Caco-2 (cell line): ENCODE measurements around the gene CNOT2. TPM values are rescaled to one million over a fixed set of nuclear protein-coding genes. Genes with fewer than 3 reads are reported as not detected.

Experiments
- BruUV-seq: library from RNA; stranded (reverse); fragments of 400-500 nt; replicated peaks from 2 replicates; lab custom pipeline; 2021; lab: Mats Ljungman, UMichigan
- CTCF ChIA-PET: fragments of 300-600 bp; sonication (Branson Sonifier 250); formaldehyde crosslinking; loops from one replicate; lab custom pipeline; 2022; ENCODE audit warnings: antibody characterized with exemption; lab: Charles Lee
- POLR2A ChIA-PET: fragments of 300-600 bp; sonication (Branson Sonifier 250); formaldehyde crosslinking; loops from one replicate; lab custom pipeline; 2022; ENCODE audit warnings: antibody characterized with exemption; lab: Charles Lee
- DNase-seq, 2 experiments: peaks; one replicate each; pipeline versions ENCODE4 v3.0.0 to v3.0.0-alpha.2; 2020 to 2022
- H3K27me3 ChIP-seq: replicated peaks from 2 replicates; pipeline ENCODE4 v1.6.0; 2011; ENCODE audit warnings: low read length; ENCODE audit not compliant: control insufficient read depth, insufficient read depth
- H3K36me3 ChIP-seq: 2 replicates; pipeline ENCODE4 v1.5.1; 2011; ENCODE audit warnings: low read length; ENCODE audit not compliant: control insufficient read depth, insufficient read depth
- H3K4me1 ChIP-seq: fragments of 250-450 bp; sonication (Bioruptor Pico); 2 replicates; pipeline ENCODE4 v1.5.1; 2020; ENCODE audit warnings: mild to moderate bottlenecking
- H3K4me3 ChIP-seq: 2 replicates; pipeline ENCODE4 v1.5.1; 2011; ENCODE audit warnings: low read depth, mild to moderate bottlenecking, control low read depth, low read length
- H3K9me3 ChIP-seq: fragments of 250-450 bp; sonication (Bioruptor Pico); 2 replicates; pipeline ENCODE4 v1.5.1; 2020; ENCODE audit warnings: mild to moderate bottlenecking, moderate library complexity
- H3K27ac Mint-ChIP-seq: one replicate; pipeline ENCODE4 v1.8.0; 2022; ENCODE audit warnings: mixed read lengths; ENCODE audit not compliant: unreplicated experiment
- H3K27me3 Mint-ChIP-seq: one replicate; pipeline ENCODE4 v1.8.0; 2022; ENCODE audit warnings: mixed read lengths; ENCODE audit not compliant: insufficient read depth, unreplicated experiment
- H3K36me3 Mint-ChIP-seq: one replicate; pipeline ENCODE4 v1.8.0; 2022; ENCODE audit warnings: mild to moderate bottlenecking, mixed read lengths; ENCODE audit not compliant: insufficient read depth, unreplicated experiment
- H3K4me1 Mint-ChIP-seq: one replicate; pipeline ENCODE4 v1.8.0; 2022; ENCODE audit warnings: low read depth, mixed read lengths; ENCODE audit not compliant: unreplicated experiment
- H3K4me3 Mint-ChIP-seq: one replicate; pipeline ENCODE4 v1.8.0; 2022; ENCODE audit warnings: mild to moderate bottlenecking, moderate library complexity, mixed read lengths; ENCODE audit not compliant: unreplicated experiment
- H3K9me3 Mint-ChIP-seq: one replicate; pipeline ENCODE4 v1.8.0; 2022; ENCODE audit warnings: mixed read lengths; ENCODE audit not compliant: unreplicated experiment
- intact Hi-C: fragments of 100-400 bp; cut with micrococcal nuclease; formaldehyde crosslinking; loops from one replicate; pipeline ENCODE4 v1.10.0; 2022; ENCODE audit not compliant: unreplicated experiment
- total RNA-seq: library from RNA; stranded (reverse); gene quantifications from 2 replicates; pipeline ENCODE4 v1.2.3, GENCODE V29; 2022
- TF ChIP-seq, protein P1 (sequence below), 2 experiments: fragments of 200-600 bp in 1 of 2; IDR thresholded peaks; 1 replicate in 1 of 2; 2 replicates in 1 of 2; pipeline versions ENCODE4 v1.5.1 to v1.8.0; 2011 to 2022; ENCODE audit warnings: antibody characterized with exemption in 1 of 2, control low read depth in 1 of 2, inconsistent platforms in 1 of 2, low read depth in 1 of 2, low read length in 1 of 2, mild to moderate bottlenecking in 1 of 2, moderate library complexity in 1 of 2; ENCODE audit not compliant: insufficient read depth in 1 of 2, severe bottlenecking in 1 of 2, unreplicated experiment in 1 of 2

Gene CNOT2
- total RNA-seq, 1 experiment from 2014 or later = 83.5 TPM

GRCh38 chr12:70305794-70306193, 62.6 kb downstream of the CNOT2 start:
- POLR2A ChIA-PET = interaction anchor here (0.7 kb wide), 1 partner anchor 48 kb away, joined by 8 read pairs; no protein-coding TSS in a partner anchor
- H3K27me3 ChIP-seq = no peaks in the 10 kb centered on the region
- Mint-ChIP-seq H3K36me3 (peaks cover 24% of the 10 kb centered on the region), H3K4me1 (no peaks in the 10 kb centered on the region), H3K27me3 (no peaks in the 10 kb centered on the region), H3K27ac (no peak overlapping the region), H3K4me3 (no peak overlapping the region), H3K9me3 (no peaks in the 10 kb centered on the region)
- no peak overlapping the region for H3K4me3 ChIP-seq
- H3K36me3 ChIP-seq = no peaks in the 10 kb centered on the region
- TF ChIP-seq, protein P1, sequence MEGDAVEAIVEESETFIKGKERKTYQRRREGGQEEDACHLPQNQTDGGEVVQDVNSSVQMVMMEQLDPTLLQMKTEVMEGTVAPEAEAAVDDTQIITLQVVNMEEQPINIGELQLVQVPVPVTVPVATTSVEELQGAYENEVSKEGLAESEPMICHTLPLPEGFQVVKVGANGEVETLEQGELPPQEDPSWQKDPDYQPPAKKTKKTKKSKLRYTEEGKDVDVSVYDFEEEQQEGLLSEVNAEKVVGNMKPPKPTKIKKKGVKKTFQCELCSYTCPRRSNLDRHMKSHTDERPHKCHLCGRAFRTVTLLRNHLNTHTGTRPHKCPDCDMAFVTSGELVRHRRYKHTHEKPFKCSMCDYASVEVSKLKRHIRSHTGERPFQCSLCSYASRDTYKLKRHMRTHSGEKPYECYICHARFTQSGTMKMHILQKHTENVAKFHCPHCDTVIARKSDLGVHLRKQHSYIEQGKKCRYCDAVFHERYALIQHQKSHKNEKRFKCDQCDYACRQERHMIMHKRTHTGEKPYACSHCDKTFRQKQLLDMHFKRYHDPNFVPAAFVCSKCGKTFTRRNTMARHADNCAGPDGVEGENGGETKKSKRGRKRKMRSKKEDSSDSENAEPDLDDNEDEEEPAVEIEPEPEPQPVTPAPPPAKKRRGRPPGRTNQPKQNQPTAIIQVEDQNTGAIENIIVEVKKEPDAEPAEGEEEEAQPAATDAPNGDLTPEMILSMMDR (IDR thresholded peaks at IDR 0.05; ENCODE audit: insufficient read depth in 1 of 2, low read depth in 1 of 2, low read length in 1 of 2, severe bottlenecking in 1 of 2, unreplicated experiment in 1 of 2) = no peak
- no TSS peak for BruUV-seq
- DNase-seq = no peak
- intact Hi-C loops = no loop called here
- H3K9me3 ChIP-seq = no peaks in the 10 kb centered on the region
- CTCF ChIA-PET = no interaction called here
- H3K4me1 ChIP-seq = no peaks in the 10 kb centered on the region

- CTCF ChIA-PET = no interaction called here
- H3K9me3 Mint-ChIP-seq = no peaks in the 10 kb centered on the region
- no peak overlapping the region for H3K27ac Mint-ChIP-seq
- intact Hi-C loops = no loop called here
- H3K27me3 ChIP-seq = no peaks in the 10 kb centered on the region
- no peaks in the 10 kb centered on the region for H3K4me1 Mint-ChIP-seq
- no peaks in the 10 kb centered on the region for H3K4me1 ChIP-seq
- POLR2A ChIA-PET = no interaction called here
- no peak for DNase-seq
- no peaks in the 10 kb centered on the region for H3K9me3 ChIP-seq
- BruUV-seq = no TSS peak
- TF ChIP-seq, protein P1 (IDR thresholded peaks at IDR 0.05; ENCODE audit: insufficient read depth in 1 of 2, low read depth in 1 of 2, low read length in 1 of 2, severe bottlenecking in 1 of 2, unreplicated experiment in 1 of 2) = no peak
- H3K27me3 Mint-ChIP-seq = no peaks in the 10 kb centered on the region
- H3K36me3 Mint-ChIP-seq = peaks cover 24% of the 10 kb centered on the region
- H3K36me3 ChIP-seq = no peaks in the 10 kb centered on the region
- H3K4me3 Mint-ChIP-seq = no peak overlapping the region
- H3K4me3 ChIP-seq = no peak overlapping the region
Observed at GRCh38 chr12:70306676-70307075, 63.4 kb downstream of the CNOT2 start.

- POLR2A ChIA-PET = interaction anchor here (0.6 kb wide), 1 partner anchor 942 kb away, joined by 9 read pairs; no protein-coding TSS in a partner anchor
Observed at GRCh38 chr12:70307868-70308267, 64.6 kb downstream of the CNOT2 start.

More at GRCh38 chr12:70307868-70308267, 64.6 kb downstream of the CNOT2 start:
- intact Hi-C loops = no loop called here
- H3K27me3 ChIP-seq = no peaks in the 10 kb centered on the region
- Mint-ChIP-seq H3K36me3 (peaks cover 26% of the 10 kb centered on the region), H3K9me3 (no peaks in the 10 kb centered on the region), H3K4me3 (no peak overlapping the region), H3K27ac (no peak overlapping the region), H3K4me1 (no peaks in the 10 kb centered on the region), H3K27me3 (no peaks in the 10 kb centered on the region)
- DNase-seq = no peak
- H3K9me3 ChIP-seq = no peaks in the 10 kb centered on the region
- CTCF ChIA-PET = no interaction called here
- TF ChIP-seq, protein P1 (IDR thresholded peaks at IDR 0.05; ENCODE audit: insufficient read depth in 1 of 2, low read depth in 1 of 2, low read length in 1 of 2, severe bottlenecking in 1 of 2, unreplicated experiment in 1 of 2) = no peak
- H3K4me1 ChIP-seq = no peaks in the 10 kb centered on the region
- H3K4me3 ChIP-seq = no peak overlapping the region
- no peaks in the 10 kb centered on the region for H3K36me3 ChIP-seq
- no TSS peak for BruUV-seq
